BJ (cell line): ENCODE measurements around the gene TRIM38. TPM values are rescaled to one million over a fixed set of nuclear protein-coding genes. Genes with fewer than 3 reads are reported as not detected.

Source experiments
- CTCF ChIA-PET: fragments of 350-600 bp; formaldehyde crosslinking; extraction: SDS; loops from one replicate; lab custom pipeline; 2021; ENCODE audit warnings: antibody characterized with exemption, inconsistent platforms; lab: Yijun Ruan, JAX
- POLR2A ChIA-PET: fragments of 300-600 bp; sonication (Branson Sonifier 250); formaldehyde crosslinking; extraction: SDS; loops from one replicate; lab custom pipeline; 2021; ENCODE audit warnings: antibody characterized with exemption; lab: Charles Lee
- DNase-seq: peaks from one replicate; pipeline ENCODE4 v3.0.0-alpha.2; 2011; ENCODE audit warnings: low read depth
- H3K27me3 ChIP-seq: 2 replicates; pipeline ENCODE4 v1.6.0; 2011; ENCODE audit warnings: low read length; ENCODE audit not compliant: control insufficient read depth, insufficient read depth
- H3K36me3 ChIP-seq: 2 replicates; pipeline ENCODE4 v1.5.1; 2011; ENCODE audit warnings: low read length; ENCODE audit not compliant: control insufficient read depth, insufficient read depth
- H3K4me3 ChIP-seq: 2 replicates; pipeline ENCODE4 v1.5.1; 2011; ENCODE audit warnings: low read depth, mild to moderate bottlenecking, control low read depth, low read length
- polyA plus RNA-seq: library from polyadenylated mRNA; depleted of rRNA; stranded (reverse); fragments of >200 nt; gene quantifications from 2 replicates; pipeline ENCODE4 v1.2.3, GENCODE V29; 2011
- TF ChIP-seq, protein P1 (sequence below): IDR thresholded peaks from 2 replicates; pipeline ENCODE4 v1.5.1; 2011; ENCODE audit warnings: low read depth, mild to moderate bottlenecking, control low read depth, inconsistent platforms, low read length, moderate library complexity; ENCODE audit not compliant: insufficient read depth

Gene TRIM38
- polyA plus RNA-seq, 1 experiment, result 4.7 TPM

DNA sequence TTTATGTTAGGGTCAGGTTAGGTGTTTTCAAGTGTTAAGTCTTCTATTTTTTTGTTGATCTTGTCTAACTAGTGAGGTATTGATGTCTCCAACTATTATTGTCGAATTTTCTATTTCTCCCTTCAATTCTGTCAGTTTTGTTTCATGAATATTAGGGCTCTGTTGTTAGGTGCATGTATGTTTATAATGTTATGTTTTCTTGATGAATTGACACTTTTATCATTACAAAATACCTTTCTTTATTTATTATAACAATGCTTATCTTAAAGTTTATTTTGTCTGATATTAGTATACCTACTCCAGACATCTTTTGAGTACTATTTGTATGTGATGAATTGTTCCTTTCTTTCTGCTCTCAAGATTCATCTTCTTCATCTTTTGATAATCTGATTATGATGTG, 12.9 kb upstream of the TRIM38 start:
- POLR2A ChIA-PET, result no interaction called here
- H3K36me3 ChIP-seq, result no peaks in the 10 kb centered on the region
- CTCF ChIA-PET, result interaction anchor here (0.6 kb wide), 1 partner anchor 392 kb away, joined by 3 read pairs; no protein-coding TSS in a partner anchor

DNA sequence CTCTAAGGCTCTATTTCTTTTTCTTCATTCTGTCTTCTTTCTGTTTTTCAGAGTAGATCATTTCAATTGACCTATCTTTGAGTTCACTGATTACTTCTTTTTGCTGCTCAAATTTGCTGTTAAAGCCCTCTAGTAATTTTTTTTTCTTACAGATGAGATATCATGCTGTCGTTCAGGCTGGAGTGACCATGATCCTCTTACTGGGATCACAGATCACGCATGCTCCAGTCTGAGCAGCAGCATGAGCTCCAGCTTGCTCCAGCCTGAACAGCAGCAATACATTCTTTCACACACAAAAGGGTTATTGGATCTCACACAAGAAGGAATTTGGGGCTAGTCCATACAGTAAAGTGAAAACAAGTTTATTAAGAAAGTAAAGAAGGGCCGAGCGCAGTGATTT, 12.3 kb upstream of the TRIM38 start:
- no peaks in the 10 kb centered on the region for H3K27me3 ChIP-seq
- CTCF ChIA-PET, result interaction anchor here (0.6 kb wide), 1 partner anchor 393 kb away, joined by 3 read pairs; no protein-coding TSS in a partner anchor
- TF ChIP-seq, protein P1, sequence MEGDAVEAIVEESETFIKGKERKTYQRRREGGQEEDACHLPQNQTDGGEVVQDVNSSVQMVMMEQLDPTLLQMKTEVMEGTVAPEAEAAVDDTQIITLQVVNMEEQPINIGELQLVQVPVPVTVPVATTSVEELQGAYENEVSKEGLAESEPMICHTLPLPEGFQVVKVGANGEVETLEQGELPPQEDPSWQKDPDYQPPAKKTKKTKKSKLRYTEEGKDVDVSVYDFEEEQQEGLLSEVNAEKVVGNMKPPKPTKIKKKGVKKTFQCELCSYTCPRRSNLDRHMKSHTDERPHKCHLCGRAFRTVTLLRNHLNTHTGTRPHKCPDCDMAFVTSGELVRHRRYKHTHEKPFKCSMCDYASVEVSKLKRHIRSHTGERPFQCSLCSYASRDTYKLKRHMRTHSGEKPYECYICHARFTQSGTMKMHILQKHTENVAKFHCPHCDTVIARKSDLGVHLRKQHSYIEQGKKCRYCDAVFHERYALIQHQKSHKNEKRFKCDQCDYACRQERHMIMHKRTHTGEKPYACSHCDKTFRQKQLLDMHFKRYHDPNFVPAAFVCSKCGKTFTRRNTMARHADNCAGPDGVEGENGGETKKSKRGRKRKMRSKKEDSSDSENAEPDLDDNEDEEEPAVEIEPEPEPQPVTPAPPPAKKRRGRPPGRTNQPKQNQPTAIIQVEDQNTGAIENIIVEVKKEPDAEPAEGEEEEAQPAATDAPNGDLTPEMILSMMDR, result no peak
- H3K4me3 ChIP-seq, result no peak overlapping the region
- DNase-seq, result no peak
- POLR2A ChIA-PET, result no interaction called here
- no peaks in the 10 kb centered on the region for H3K36me3 ChIP-seq

More for the DNA sequence above, 12.9 kb upstream of the TRIM38 start:
- DNase-seq, result no peak
- TF ChIP-seq, protein P1, result no peak
- Histone ChIP-seq H3K27me3 (no peaks in the 10 kb centered on the region), H3K4me3 (no peak overlapping the region)

DNA sequence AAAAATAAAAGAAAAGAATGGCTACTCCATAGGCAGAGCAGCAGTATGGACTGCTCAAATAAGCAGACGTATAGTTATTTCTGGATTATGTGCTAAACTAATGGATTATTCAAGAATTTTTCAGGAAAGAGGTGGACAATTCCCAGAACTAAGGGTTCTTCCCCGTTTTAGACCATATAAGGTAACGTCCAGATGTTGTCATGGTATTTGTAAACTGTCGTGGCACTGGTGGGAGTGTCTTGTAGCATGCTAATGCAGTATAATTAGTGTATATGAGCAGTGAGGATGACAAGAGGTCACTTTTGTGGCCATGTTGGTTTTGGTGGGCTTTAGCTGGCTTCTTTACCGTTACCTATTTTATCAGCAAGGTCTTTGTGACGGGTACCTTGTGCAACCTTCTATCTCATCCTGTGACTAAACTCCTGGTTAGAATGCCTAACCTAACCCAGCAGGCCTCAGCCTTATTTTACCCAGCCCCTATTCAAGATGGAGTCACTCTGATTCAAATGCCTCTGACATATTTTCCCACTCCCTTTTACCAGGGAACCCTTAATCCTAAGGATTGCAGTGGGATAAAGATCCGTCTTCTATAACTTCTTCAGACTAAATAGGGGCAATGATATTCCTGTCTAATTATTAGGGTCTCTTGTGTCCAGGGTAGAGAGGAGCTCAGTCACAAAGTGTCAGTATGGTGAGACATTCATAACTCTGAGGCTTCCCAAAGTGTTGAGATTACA, 11.1 kb upstream of the TRIM38 start:
- CTCF ChIA-PET, result interaction anchor here (1.2 kb wide), 1 partner anchor 162 kb away, joined by 3 read pairs; no protein-coding TSS in a partner anchor
- POLR2A ChIA-PET, result no interaction called here
- TF ChIP-seq, protein P1, result no peak
- DNase-seq, result no peak
- Histone ChIP-seq H3K27me3 (no peaks in the 10 kb centered on the region), H3K4me3 (no peak overlapping the region), H3K36me3 (no peaks in the 10 kb centered on the region)

GRCh38 chr6:25952535-25952934, 10.1 kb upstream of the TRIM38 start:
- POLR2A ChIA-PET, result interaction anchor here (0.7 kb wide), 1 partner anchor 327 kb away, joined by 6 read pairs; no protein-coding TSS in a partner anchor

GRCh38 chr6:25953733-25954132, 8.9 kb upstream of the TRIM38 start:
- H3K27me3 ChIP-seq, result no peaks in the 10 kb centered on the region
- no peaks in the 10 kb centered on the region for H3K36me3 ChIP-seq
- no peak overlapping the region for H3K4me3 ChIP-seq
- TF ChIP-seq, protein P1, result no peak
- POLR2A ChIA-PET, result no interaction called here
- DNase-seq, result no peak
- CTCF ChIA-PET, result interaction anchor here (1.7 kb wide), 1 partner anchor 10 kb away, joined by 4 read pairs; no protein-coding TSS in a partner anchor

More at GRCh38 chr6:25952535-25952934, 10.1 kb upstream of the TRIM38 start:
- TF ChIP-seq, protein P1, result no peak
- no peak for DNase-seq
- CTCF ChIA-PET, result interaction anchor here (0.6 to 1.7 kb wide), 3 partner anchors 9 to 1008 kb away, joined by 3 to 4 read pairs (median 3); no protein-coding TSS in a partner anchor
- Histone ChIP-seq H3K27me3 (no peaks in the 10 kb centered on the region), H3K4me3 (no peak overlapping the region), H3K36me3 (no peaks in the 10 kb centered on the region)
